Activated CD4-positive, alpha-beta T cell treated with anti-CD3 and anti-CD28 coated beads, Interleukin-2, Interleukin-4, amounts not matched to agents 100 ng/mL and 50 ng/mL, durations not matched to agents 16 hours and 8 hours (primary cell): ENCODE data around the gene DENND11.

ENCODE experiments used
- DNase-seq: peaks from one replicate; pipeline ENCODE4 v3.0.0-alpha.2; 2020; ENCODE audit warnings: low spot score

Gene DENND11

GRCh38 chr7:141685285-141686023 lies 16.5 kb downstream of the DENND11 start:
- DNase-seq: no peak

GRCh38 chr7:141679014-141679413 lies 23.0 kb downstream of the DENND11 start:
- peak; percentile 50 for DNase-seq

GRCh38 chr7:141676618-141677017 lies 25.3 kb downstream of the DENND11 start:
- DNase-seq: no peak

GRCh38 chr7:141675436-141676215 lies 26.3 kb downstream of the DENND11 start:
- DNase-seq: no peak

- no peak for DNase-seq
These were observed 27.3 kb downstream of the DENND11 start for GRCh38 chr7:141674702-141675101.

GRCh38 chr7:141674171-141674671 lies 27.7 kb downstream of the DENND11 start:
- DNase-seq: no peak

- DNase-seq: no peak
These were observed 28.6 kb downstream of the DENND11 start for GRCh38 chr7:141673346-141673745.

- no peak for DNase-seq
These were observed 30.1 kb downstream of the DENND11 start for GRCh38 chr7:141671705-141672496.

- no peak for DNase-seq
These were observed 33.1 kb downstream of the DENND11 start for GRCh38 chr7:141668853-141669252.

- DNase-seq: no peak
These were observed 35.9 kb downstream of the DENND11 start for GRCh38 chr7:141666071-141666470.

- DNase-seq: no peak
These were observed 36.5 kb downstream of the DENND11 start for GRCh38 chr7:141665208-141666035.

GRCh38 chr7:141664450-141664849 lies 37.5 kb downstream of the DENND11 start:
- DNase-seq: no peak

GRCh38 chr7:141663081-141663849 lies 38.7 kb downstream of the DENND11 start:
- DNase-seq: no peak

GRCh38 chr7:141660259-141660658 lies 41.7 kb downstream of the DENND11 start:
- no peak for DNase-seq

- no peak for DNase-seq
These were observed 42.5 kb downstream of the DENND11 start for GRCh38 chr7:141659501-141659900.

- peak; percentile 64 for DNase-seq
These were observed 47.4 kb downstream of the DENND11 start for GRCh38 chr7:141654551-141654950.

GRCh38 chr7:141652691-141653090 lies 49.3 kb downstream of the DENND11 start:
- no peak for DNase-seq
